H1 (cell line): ENCODE measurements around the gene HLF. TPM values are rescaled to one million over a fixed set of nuclear protein-coding genes. Genes with fewer than 3 reads are reported as not detected.

Experiments used
- CTCF ChIA-PET: fragments of 300-600 bp; sonication (Branson Sonifier 250); formaldehyde crosslinking; loops from one replicate; lab custom pipeline; 2021; ENCODE audit not compliant: partially characterized antibody; lab: Charles Lee
- POLR2A ChIA-PET: fragments of 300-600 bp; sonication (Branson Sonifier 250); formaldehyde crosslinking; loops from one replicate; lab custom pipeline; 2021; ENCODE audit warnings: inconsistent platforms; ENCODE audit not compliant: partially characterized antibody; lab: Charles Lee
- DNase-seq, 2 experiments: peaks; one replicate each; pipeline versions ENCODE4 v3.0.0 to v3.0.0-alpha.2; 2010 to 2022; ENCODE audit warnings: low spot score in 2 of 2, low read depth in 1 of 2, mixed read lengths in 1 of 2
- FAIRE-seq: peaks from 2 replicates; lab custom pipeline; 2011; peaks lifted over from hg19 to GRCh38; lab: Jason Lieb, UNC
- H2AFZ ChIP-seq: 2 replicates; pipeline ENCODE4 v1.8.1; 2012; ENCODE audit warnings: low read length, inconsistent platforms
- H2AK5ac ChIP-seq: 2 replicates; pipeline ENCODE4 v1.6.1; 2013; ENCODE audit warnings: low read depth, low read length
- H2BK120ac ChIP-seq: replicated peaks from 2 replicates; pipeline ENCODE3; 2013; ENCODE audit warnings: low read depth, low read length, inconsistent platforms
- H2BK12ac ChIP-seq: 2 replicates; pipeline ENCODE4 v1.6.1; 2013; ENCODE audit warnings: low read depth, low read length
- H2BK15ac ChIP-seq: 2 replicates; pipeline ENCODE4 v1.6.1; 2013; ENCODE audit warnings: low read length
- H2BK20ac ChIP-seq: 2 replicates; pipeline ENCODE4 v1.6.1; 2013; ENCODE audit warnings: low read length
- H2BK5ac ChIP-seq: 2 replicates; pipeline ENCODE4 v1.6.1; 2013; ENCODE audit warnings: low read depth, low read length
- H3K14ac ChIP-seq: 2 replicates; pipeline ENCODE4 v1.6.1; 2013; ENCODE audit warnings: inconsistent platforms; ENCODE audit not compliant: insufficient read length
- H3K18ac ChIP-seq: 2 replicates; pipeline ENCODE4 v1.6.1; 2013; ENCODE audit warnings: low read length; ENCODE audit errors: extremely low read depth
- H3K23ac ChIP-seq: 2 replicates; pipeline ENCODE4 v1.6.1; 2013; ENCODE audit warnings: inconsistent platforms; ENCODE audit not compliant: insufficient read length
- H3K23me2 ChIP-seq: 2 replicates; pipeline ENCODE4 v1.6.1; 2013; ENCODE audit warnings: low read depth, low read length
- H3K27ac ChIP-seq: 2 replicates; pipeline ENCODE4 v1.6.1; 2011; ENCODE audit warnings: low read depth, low read length, inconsistent platforms
- H3K27me3 ChIP-seq, 4 experiments: replicated peaks in 1 of 4; 1 replicate in 1 of 4; 2 replicates in 3 of 4; pipeline versions ENCODE4 v1.6.1 to v1.8.1; 2011 to 2013; ENCODE audit warnings: low read length in 3 of 4, mild to moderate bottlenecking in 3 of 4, inconsistent platforms in 2 of 4, mixed read lengths in 2 of 4, moderate library complexity in 1 of 4; ENCODE audit not compliant: control insufficient read depth in 3 of 4, insufficient read depth in 3 of 4; ENCODE audit errors: extremely low read depth in 1 of 4
- H3K36me3 ChIP-seq, 4 experiments: 2 replicates each; pipeline versions ENCODE4 v1.6.1 to v1.8.1; 2011 to 2013; ENCODE audit warnings: mild to moderate bottlenecking in 4 of 4, low read length in 3 of 4, moderate library complexity in 2 of 4, control low read depth in 1 of 4, inconsistent platforms in 1 of 4; ENCODE audit not compliant: insufficient read depth in 4 of 4, control insufficient read depth in 2 of 4
- H3K4ac ChIP-seq: replicated peaks from 2 replicates; pipeline ENCODE3; 2013; ENCODE audit warnings: low read length, low read depth, mixed read lengths, inconsistent platforms; ENCODE audit not compliant: insufficient read length
- H3K4me1 ChIP-seq, 4 experiments: replicated peaks in 1 of 4; 1 replicate in 1 of 4; 2 replicates in 3 of 4; pipeline versions ENCODE4 v1.6.1 to v1.8.1; 2011 to 2013; ENCODE audit warnings: low read length in 3 of 4, inconsistent platforms in 2 of 4, mixed read lengths in 1 of 4; ENCODE audit not compliant: insufficient read depth in 4 of 4, control insufficient read depth in 3 of 4
- H3K4me2 ChIP-seq, 2 experiments: 2 replicates each; pipeline versions ENCODE4 v1.6.1 to v1.8.1; 2011 to 2013; ENCODE audit warnings: low read depth in 2 of 2, low read length in 2 of 2, control low read depth in 1 of 2, inconsistent platforms in 1 of 2, mild to moderate bottlenecking in 1 of 2; ENCODE audit not compliant: insufficient read depth in 1 of 2
- H3K4me3 ChIP-seq, 4 experiments: fragments of 200-600, 300-600 bp in 1 of 4; sonication (generic), shearing (Covaris generic), sonication (Bioruptor Twin) in 1 of 4; 2 replicates each; pipeline versions ENCODE4 v1.5.1 to v1.8.1; 2011 to 2016; ENCODE audit warnings: low read length in 4 of 4, low read depth in 3 of 4, control low read depth in 2 of 4, inconsistent platforms in 2 of 4, mild to moderate bottlenecking in 2 of 4, mixed read lengths in 1 of 4, moderate library complexity in 1 of 4; ENCODE audit not compliant: insufficient read depth in 2 of 4; ENCODE audit errors: extremely low read depth in 1 of 4
- H3K56ac ChIP-seq: replicated peaks from 2 replicates; pipeline ENCODE3; 2013; ENCODE audit warnings: low read depth, mild to moderate bottlenecking, mixed read lengths, low read length, inconsistent platforms; ENCODE audit not compliant: insufficient read length
- H3K79me1 ChIP-seq: 2 replicates; pipeline ENCODE4 v1.6.1; 2013; ENCODE audit warnings: low read depth, low read length, control low read depth
- H3K79me2 ChIP-seq, 2 experiments: 2 replicates each; pipeline versions ENCODE4 v1.6.1 to v1.8.1; 2012 to 2013; ENCODE audit warnings: low read length in 2 of 2, mild to moderate bottlenecking in 2 of 2, inconsistent platforms in 1 of 2; ENCODE audit not compliant: insufficient read depth in 2 of 2, control insufficient read depth in 1 of 2
- H3K9ac ChIP-seq, 4 experiments: replicated peaks in 1 of 4; 1 replicate in 1 of 4; 2 replicates in 3 of 4; pipeline versions ENCODE4 v1.6.1 to v1.8.1; 2011 to 2013; ENCODE audit warnings: low read depth in 3 of 4, low read length in 3 of 4, control low read depth in 2 of 4, mild to moderate bottlenecking in 2 of 4, moderate library complexity in 2 of 4, inconsistent platforms in 1 of 4; ENCODE audit errors: extremely low read depth in 1 of 4
- H3K9me3 ChIP-seq, 2 experiments: 2 replicates each; pipeline versions ENCODE4 v1.6.1 to v1.8.1; 2012 to 2013; ENCODE audit warnings: mild to moderate bottlenecking in 2 of 2, moderate library complexity in 2 of 2, control low read depth in 1 of 2, inconsistent platforms in 1 of 2, low read depth in 1 of 2, low read length in 1 of 2, mixed read lengths in 1 of 2; ENCODE audit not compliant: insufficient read depth in 2 of 2
- H4K20me1 ChIP-seq, 2 experiments: replicated peaks in 1 of 2; 2 replicates each; pipeline versions ENCODE3 to v1.8.1; 2011 to 2013; ENCODE audit warnings: inconsistent platforms in 2 of 2, low read length in 2 of 2, mild to moderate bottlenecking in 1 of 2; ENCODE audit not compliant: insufficient read depth in 2 of 2, control insufficient read depth in 1 of 2
- H4K5ac ChIP-seq: 2 replicates; pipeline ENCODE4 v1.6.1; 2013; ENCODE audit warnings: low read length, low read depth, mixed read lengths, inconsistent platforms; ENCODE audit not compliant: insufficient read length
- H4K8ac ChIP-seq: 2 replicates; pipeline ENCODE4 v1.8.0; 2013; ENCODE audit warnings: mild to moderate bottlenecking, moderate library complexity, low read length, inconsistent platforms; ENCODE audit not compliant: insufficient read depth; ENCODE audit errors: extremely low read depth
- H4K91ac ChIP-seq: replicated peaks from 2 replicates; pipeline ENCODE3; 2013; ENCODE audit warnings: low read length, mixed read lengths, inconsistent platforms; ENCODE audit not compliant: insufficient read length
- CTCF ChIP-seq, 3 experiments: IDR thresholded peaks; 1 replicate in 2 of 3; 2 replicates in 1 of 3; pipeline versions ENCODE4 v1.5.1 to v1.6.1; 2011; ENCODE audit warnings: low read length in 3 of 3, mild to moderate bottlenecking in 3 of 3, inconsistent platforms in 2 of 3, low read depth in 1 of 3, moderate library complexity in 1 of 3; ENCODE audit not compliant: insufficient read depth in 1 of 3; ENCODE audit errors: control extremely low read depth in 1 of 3
- EGR1 ChIP-seq: IDR thresholded peaks from 2 replicates; pipeline ENCODE4 v1.6.1; 2011; ENCODE audit warnings: low read depth, low read length, borderline replicate concordance
- JUND ChIP-seq: IDR thresholded peaks from 2 replicates; pipeline ENCODE4 v1.6.1; 2011; ENCODE audit warnings: mild to moderate bottlenecking, improper control_type of control experiment, low read length
- MAFK ChIP-seq: IDR thresholded peaks from 2 replicates; pipeline ENCODE4 v1.6.1; 2012; ENCODE audit warnings: low read depth, mild to moderate bottlenecking, improper control_type of control experiment, low read length
- NRF1 ChIP-seq: IDR thresholded peaks from 2 replicates; pipeline ENCODE4 v1.6.1; 2011; ENCODE audit warnings: mild to moderate bottlenecking, low read depth, low read length, improper control_type of control experiment
- POLR2AphosphoS5 ChIP-seq: IDR thresholded peaks from 2 replicates; pipeline ENCODE4 v1.6.1; 2011; ENCODE audit warnings: low read depth, low read length
- SRF ChIP-seq: IDR thresholded peaks from 2 replicates; pipeline ENCODE4 v1.6.1; 2011; ENCODE audit warnings: mild to moderate bottlenecking, low read depth, low read length, moderate library complexity
- TAF1 ChIP-seq: IDR thresholded peaks from 2 replicates; pipeline ENCODE4 v1.6.1; 2011; ENCODE audit warnings: mild to moderate bottlenecking, low read depth, low read length
- TAF7 ChIP-seq: optimal IDR thresholded peaks from 2 replicates; pipeline ENCODE3; 2011; ENCODE audit warnings: low read depth, mild to moderate bottlenecking, inconsistent platforms, low read length, moderate library complexity, borderline replicate concordance
- USF2 ChIP-seq: IDR thresholded peaks from 2 replicates; pipeline ENCODE4 v1.6.1; 2011; ENCODE audit warnings: low read length, improper control_type of control experiment
- ZNF274 ChIP-seq: IDR thresholded peaks from 2 replicates; pipeline ENCODE4 v1.7.0; 2012; ENCODE audit warnings: low read length, borderline replicate concordance; ENCODE audit errors: extremely low read depth
- WGBS, 2 experiments: shearing (Covaris generic) in 1 of 2; methylation state at CpG; one replicate each; pipeline versions ENCODE4 v1.1.6 to v1.1.7; 2013 to 2015; ENCODE audit warnings: low lambda C conversion rate in 2 of 2, mixed read lengths in 2 of 2, inconsistent platforms in 1 of 2, low coverage in 1 of 2, missing lambda C conversion rate in 1 of 2; ENCODE audit not compliant: insufficient replicate concordance in 2 of 2, insufficient coverage in 1 of 2, insufficient read length in 1 of 2; ENCODE audit errors: extremely low coverage in 1 of 2, missing lambda C conversion rate in 1 of 2; 5-methylcytosine and 5-hydroxymethylcytosine counted together
- polyA plus RNA-seq, 7 experiments: library from polyadenylated mRNA; depleted of rRNA in 3 of 7; stranded (reverse) in 5 of 7; unstranded in 2 of 7; fragments of >200 nt in 5 of 7; fragments of 200-250 nt in 2 of 7; gene quantifications; 1 replicate in 5 of 7; 2 replicates in 1 of 7; 4 replicates in 1 of 7; pipeline versions ENCODE4 v1.2.1 to v1.2.3, GENCODE V29; 2011 to 2013; ENCODE audit warnings: missing spikeins in 2 of 7, mixed read lengths in 2 of 7
- total RNA-seq: library from RNA; stranded (reverse); fragmentation: NEBNext Ultra II Directional; extraction: Animal tissue kit (Norgen Biotek cat#: 25700); gene quantifications from 2 replicates; pipeline ENCODE4 v1.2.1, GENCODE V29; 2021

Gene HLF
- total and polyA plus RNA-seq, 2 of the 8 experiments (the other 6 are each of a cell fraction or from before 2014, with no cell fraction given) = 0.39 to 0.60 TPM

GRCh38 chr17:55249861-55250260, 14.9 kb upstream of the HLF start:
- no peak for FAIRE-seq
- Histone ChIP-seq H2BK5ac (no peak overlapping the region), H3K79me2 (no peaks in the 10 kb centered on the region), H3K4ac (no peak overlapping the region), H4K91ac (no peak overlapping the region), H2BK20ac (no peak overlapping the region), H3K23me2 (no peaks in the 10 kb centered on the region), H3K79me1 (no peaks in the 10 kb centered on the region), H3K14ac (no peak overlapping the region), H3K27me3 (no peaks in the 10 kb centered on the region), H3K36me3 (no peaks in the 10 kb centered on the region), H3K4me2 (no peak overlapping the region), H3K23ac (no peak overlapping the region), H4K5ac (no peak overlapping the region), H2BK15ac (no peak overlapping the region), H3K4me1 (no peaks in the 10 kb centered on the region; a peak in 1 of 7 replicates), H4K8ac (no peak overlapping the region), H3K9me3 (0 out of 4 replicates have a peak, but pooled peaks cover 0 to 2% of the 10 kb centered on the region in 2 experiments), H4K20me1 (no peaks in the 10 kb centered on the region), H3K56ac (no peak overlapping the region), H3K18ac (no peak overlapping the region), H2AFZ (no peak overlapping the region), H3K27ac (no peak overlapping the region), H3K9ac (no peak overlapping the region), H2AK5ac (no peak overlapping the region), H3K4me3 (no peak overlapping the region), H2BK12ac (no peak overlapping the region), H2BK120ac (no peak overlapping the region)
- DNase-seq = no peak
- ChIA-PET POLR2A (interaction anchor here (1.2 kb wide), 1 partner anchor 11 kb away, joined by 5 read pairs; no protein-coding TSS in a partner anchor), CTCF (interaction anchor here (0.6 to 1.7 kb wide), 7 partner anchors 28 to 194 kb away, joined by 3 to 4 read pairs (median 3); no protein-coding TSS in a partner anchor)
- WGBS, 2 experiments = 86% methylated on average over 7 of the region's 7 CpGs; no CpG with 5 or more reads in 1 of the 2 experiments
- TF ChIP-seq USF2 (no peak), CTCF (IDR thresholded peaks at IDR 0.05; ENCODE audit: control extremely low read depth in 1 of 3, insufficient read depth in 1 of 3, low read depth in 1 of 3, low read length in 3 of 3) (no peak), TAF1 (no peak), POLR2AphosphoS5 (no peak), TAF7 (no peak), EGR1 (no peak), ZNF274 (no peak), NRF1 (no peak), SRF (no peak), JUND (no peak), MAFK (no peak)
